HG03571 (cell line): ENCODE results near the gene IL6R.

ENCODE experiments used
- ATAC-seq: cut with Tn5 transposase; IDR thresholded peaks from one replicate; pipeline ENCODE4 v1.9.1; 2021; ENCODE audit not compliant: unreplicated experiment

Gene IL6R

DNA sequence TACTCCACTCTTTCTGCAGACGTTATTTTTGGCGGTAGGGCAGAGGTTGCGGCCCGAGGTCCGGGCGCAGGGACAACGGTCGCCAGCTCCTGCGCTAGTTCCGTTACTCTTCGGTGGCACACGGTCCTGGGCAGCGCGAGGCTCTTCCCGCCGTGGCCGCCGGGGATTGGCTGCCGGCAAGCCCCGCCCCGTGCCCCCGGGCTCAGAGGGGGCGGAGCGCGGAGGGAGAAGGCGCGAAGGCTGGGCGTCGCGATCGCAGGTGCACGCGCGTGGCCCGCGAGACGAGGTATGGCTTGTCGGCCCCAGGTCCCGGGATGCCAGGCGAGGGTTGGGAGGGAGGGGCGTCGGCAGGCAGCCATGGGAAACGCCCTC lies 97.6 kb downstream of the IL6R start:
- ATAC-seq = no peak

- ATAC-seq = no peak
Measured at GRCh38 chr1:154503898-154504297, 98.8 kb downstream of the IL6R start.

DNA sequence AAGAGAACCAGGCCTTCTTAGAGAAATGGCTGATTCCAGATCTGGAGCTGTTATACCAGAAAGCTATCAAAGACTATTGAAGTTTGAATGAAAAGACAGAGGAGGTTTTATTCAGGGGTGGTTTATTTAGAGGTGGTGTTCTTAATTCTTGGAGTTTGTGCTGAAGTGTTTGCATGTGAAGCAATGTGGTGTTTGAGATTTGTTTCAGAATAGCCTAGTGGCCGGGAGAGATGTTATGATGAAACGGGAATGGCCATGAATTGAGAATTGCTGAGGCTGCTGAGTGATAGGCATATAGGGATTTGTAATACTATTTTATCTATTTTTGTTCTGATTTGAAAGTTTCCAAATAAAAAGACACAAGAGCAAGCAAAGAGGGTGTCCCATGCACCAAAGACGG lies 107.6 kb downstream of the IL6R start:
- ATAC-seq = no peak

GRCh38 chr1:154514066-154514553 lies 109.0 kb downstream of the IL6R start:
- no peak for ATAC-seq

DNA sequence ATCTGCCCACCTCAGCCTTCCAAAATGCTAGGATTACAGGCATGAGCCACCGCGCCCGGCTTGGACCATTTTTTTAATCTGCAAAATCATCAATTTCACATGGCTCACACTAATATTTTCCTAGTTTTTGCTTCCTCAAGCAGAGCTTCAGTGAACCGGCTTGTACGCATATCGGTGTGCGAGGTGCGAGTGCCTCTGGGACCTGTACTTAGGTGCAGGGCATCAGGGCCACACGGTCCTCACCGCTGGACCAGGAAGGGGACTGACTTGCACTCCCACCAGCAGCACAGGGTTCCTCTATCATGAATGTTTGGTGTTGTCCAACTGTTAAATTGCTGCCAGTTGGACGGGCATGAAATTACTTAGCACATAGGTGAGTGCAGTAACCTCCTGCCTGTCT lies 112.5 kb downstream of the IL6R start:
- ATAC-seq = no peak
